Liver (tissue), 9 donors: Measurements from ENCODE around the gene YY2. TPM values are rescaled to one million over a fixed set of nuclear protein-coding genes. Genes with fewer than 3 reads are reported as not detected.

Experiments
- DNase-seq: peaks from one replicate; pipeline ENCODE4 v3.0.0-alpha.2; 2017; ENCODE audit warnings: low spot score
- H3K27ac ChIP-seq, 2 donors: one replicate each; pipeline ENCODE4 v1.7.0; 2013; ENCODE audit warnings: inconsistent platforms in 2 of 2, low read length in 2 of 2, control low read depth in 1 of 2, low read depth in 1 of 2, mild to moderate bottlenecking in 1 of 2
- H3K27me3 ChIP-seq, 4 donors: one replicate each; pipeline versions ENCODE4 v1.6.1 to v1.7.0; 2013; ENCODE audit warnings: low read length in 3 of 4, inconsistent platforms in 1 of 4, mild to moderate bottlenecking in 1 of 4, moderate library complexity in 1 of 4; ENCODE audit not compliant: control insufficient read depth in 4 of 4, insufficient read depth in 4 of 4
- H3K36me3 ChIP-seq, 4 donors: one replicate each; pipeline versions ENCODE4 v1.6.1 to v1.7.0; 2013; ENCODE audit warnings: low read length in 3 of 4, mild to moderate bottlenecking in 3 of 4, low read depth in 1 of 4, moderate library complexity in 1 of 4; ENCODE audit not compliant: control insufficient read depth in 4 of 4, insufficient read depth in 3 of 4
- H3K4me1 ChIP-seq, 4 donors: one replicate each; pipeline versions ENCODE4 v1.6.1 to v1.7.0; 2013; ENCODE audit warnings: low read length in 3 of 4, mild to moderate bottlenecking in 3 of 4, moderate library complexity in 1 of 4; ENCODE audit not compliant: control insufficient read depth in 4 of 4, insufficient read depth in 4 of 4
- H3K4me3 ChIP-seq, 3 donors: one replicate each; pipeline versions ENCODE4 v1.6.1 to v1.7.0; 2013; ENCODE audit warnings: low read length in 3 of 3, control low read depth in 1 of 3, low read depth in 1 of 3, mild to moderate bottlenecking in 1 of 3
- H3K9ac ChIP-seq, 2 donors: one replicate each; pipeline ENCODE4 v1.7.0; 2013; ENCODE audit warnings: low read length in 2 of 2, mild to moderate bottlenecking in 2 of 2, moderate library complexity in 2 of 2, control low read depth in 1 of 2, low read depth in 1 of 2
- H3K9me3 ChIP-seq, 4 donors: one replicate each; pipeline versions ENCODE4 v1.6.1 to v1.7.0; 2013; ENCODE audit warnings: low read length in 3 of 4; ENCODE audit not compliant: control insufficient read depth in 4 of 4
- ATF3 ChIP-seq: IDR thresholded peaks from 2 replicates; pipeline ENCODE4 v1.6.1; 2016; ENCODE audit warnings: antibody characterized with exemption
- FOXA1 ChIP-seq: IDR thresholded peaks from 2 replicates; pipeline ENCODE4 v1.6.1; 2016; ENCODE audit warnings: antibody characterized with exemption
- FOXA2 ChIP-seq: IDR thresholded peaks from 2 replicates; pipeline ENCODE4 v1.6.1; 2016; ENCODE audit warnings: antibody characterized with exemption
- GABPA ChIP-seq, 2 donors: IDR thresholded peaks in 1 of 2; conservative IDR thresholded peaks in 1 of 2; 2 replicates each; pipeline ENCODE4 v1.6.1; 2016; ENCODE audit warnings: antibody characterized with exemption in 2 of 2, mild to moderate bottlenecking in 1 of 2, moderate library complexity in 1 of 2
- MAX ChIP-seq: IDR thresholded peaks from 2 replicates; pipeline ENCODE4 v1.6.1; 2016; ENCODE audit warnings: antibody characterized with exemption
- NR2F2 ChIP-seq: IDR thresholded peaks from 2 replicates; pipeline ENCODE4 v1.6.1; 2016; ENCODE audit warnings: antibody characterized with exemption
- REST ChIP-seq: IDR thresholded peaks from 2 replicates; pipeline ENCODE4 v1.6.1; 2016; ENCODE audit warnings: antibody characterized with exemption, mild to moderate bottlenecking
- RXRA ChIP-seq, 2 donors: IDR thresholded peaks; 2 replicates each; pipeline ENCODE4 v1.6.1; 2017 to 2018; ENCODE audit warnings: antibody characterized with exemption in 2 of 2, mild to moderate bottlenecking in 1 of 2
- TAF1 ChIP-seq: conservative IDR thresholded peaks from 2 replicates; pipeline ENCODE4 v1.6.1; 2016; ENCODE audit warnings: antibody characterized with exemption, mild to moderate bottlenecking
- ZBTB33 ChIP-seq: IDR thresholded peaks from 2 replicates; pipeline ENCODE4 v1.6.1; 2016; ENCODE audit warnings: antibody characterized with exemption
- WGBS: extraction: QIAGEN DNeasy Blood & Tissue Kit; methylation state at CpG from one replicate; pipeline ENCODE4 v1.1.7; 2013; 5-methylcytosine and 5-hydroxymethylcytosine counted together
- polyA plus RNA-seq, 2 donors: library from polyadenylated mRNA; stranded (reverse) in 1 of 2; unstranded in 1 of 2; fragments of 200-250 nt in 1 of 2; fragments of >200 nt in 1 of 2; fragmentation: Nextera tagmentation in 1 of 2; extraction: Ambion mirVana in 1 of 2; gene quantifications; one replicate each; pipeline versions ENCODE4 v1.2.1 to v1.2.3, GENCODE V29; 2013 to 2015
- total RNA-seq, 2 donors: library from RNA; depleted of rRNA; stranded (reverse); fragments of >200 nt; gene quantifications; one replicate each; pipeline ENCODE4 v1.2.3, GENCODE V29; 2014
- donor health status: healthy.
- donor health status: healthy.
- donor health status: healthy.
- donor health status: healthy.
- donor health status: healthy.

The YY2 gene
- total and polyA plus RNA-seq, 4 donors, result 0.52 to 2.8 (median 0.75) TPM

- TF ChIP-seq ATF3, result no peak
- TF ChIP-seq MAX, result no peak
- no peak for TF ChIP-seq RXRA (IDR thresholded peaks at IDR 0.05)
- TF ChIP-seq ZBTB33, result no peak
Measured at GRCh38 chrX:21883258-21883657, 27.5 kb downstream of the YY2 start (continued).

GRCh38 chrX:21885568-21885967 is 29.8 kb downstream of the YY2 start:
- Histone ChIP-seq H3K9me3 (no peaks in the 10 kb centered on the region), H3K36me3 (peaks cover 2 to 4% (median 3%) of the 10 kb centered on the region in 4 donors), H3K4me1 (no peaks in the 10 kb centered on the region), H3K4me3 (no peak overlapping the region), H3K27ac (no peak overlapping the region), H3K9ac (no peak overlapping the region), H3K27me3 (no peaks in the 10 kb centered on the region)
- 88% methylated on average over 1 of the region's 1 CpG for WGBS
- TF ChIP-seq RXRA (IDR thresholded peaks at IDR 0.05) (peak in 1 of 2 donors; percentile 9), NR2F2 (peak; percentile 84), REST (no peak)
- DNase-seq, result no peak

GRCh38 chrX:21905313-21905712 is 49.5 kb downstream of the YY2 start:
- no peak for DNase-seq

More at GRCh38 chrX:21905313-21905712, 49.5 kb downstream of the YY2 start:
- peaks cover 0 to 3% (median under 1%) of the 10 kb centered on the region in 4 donors for H3K36me3 ChIP-seq
- no peaks in the 10 kb centered on the region for H3K9me3 ChIP-seq
- H3K4me3 ChIP-seq, result no peak overlapping the region
- no peaks in the 10 kb centered on the region for H3K4me1 ChIP-seq
- no peaks in the 10 kb centered on the region for H3K27me3 ChIP-seq
- H3K9ac ChIP-seq, result no peak overlapping the region
- no peak overlapping the region for H3K27ac ChIP-seq
- TF ChIP-seq FOXA2 (no peak), REST (no peak), GABPA (IDR thresholded peaks at IDR 0.05 in 1 of 2, conservative IDR thresholded peaks at IDR 0.05 in 1 of 2) (no peak), MAX (no peak), FOXA1 (no peak), TAF1 (no peak)
- 71% methylated on average over 2 of the region's 2 CpGs for WGBS
